ENCODE results near the gene B3GNT9.

Gene B3GNT9

GRCh38 chr16:67114793-67115192 lies 36.0 kb downstream of the B3GNT9 start:
- Histone ChIP-seq H3K27me3 (ENCODE audit: insufficient read depth, low read depth, severe bottlenecking) (no peaks in the 10 kb centered on the region), H3K9me3 (ENCODE audit: severe bottlenecking) (no peaks in the 10 kb centered on the region), H3K36me3 (peaks cover 18% of the 10 kb centered on the region), H3K27ac (no peak overlapping the region), H3K4me3 (ENCODE audit: low read depth, low read length) (no peak overlapping the region)
- TF ChIP-seq CTCF (IDR thresholded peaks at IDR 0.05; ENCODE audit: low read depth, low read length), result no peak
- no peak for DNase-seq

GRCh38 chr16:67112591-67113399 lies 38.0 kb downstream of the B3GNT9 start:
- no peak overlapping the region for H3K4me3 ChIP-seq (ENCODE audit: low read depth, low read length)
- no peak for TF ChIP-seq CTCF (IDR thresholded peaks at IDR 0.05; ENCODE audit: low read depth, low read length)
- peaks cover 18% of the 10 kb centered on the region for H3K36me3 ChIP-seq
- no peak for DNase-seq
- no peak overlapping the region for H3K27ac ChIP-seq
- H3K9me3 ChIP-seq (ENCODE audit: severe bottlenecking), result no peaks in the 10 kb centered on the region
- H3K27me3 ChIP-seq (ENCODE audit: insufficient read depth, low read depth, severe bottlenecking), result no peaks in the 10 kb centered on the region

- Histone ChIP-seq H3K9me3 (ENCODE audit: severe bottlenecking) (no peaks in the 10 kb centered on the region), H3K27ac (no peak overlapping the region), H3K27me3 (ENCODE audit: insufficient read depth, low read depth, severe bottlenecking) (no peaks in the 10 kb centered on the region), H3K4me3 (ENCODE audit: low read depth, low read length) (no peak overlapping the region), H3K36me3 (peaks cover 18% of the 10 kb centered on the region)
- TF ChIP-seq CTCF (IDR thresholded peaks at IDR 0.05; ENCODE audit: low read depth, low read length), result no peak
- no peak for DNase-seq
These were observed 38.8 kb downstream of the B3GNT9 start for GRCh38 chr16:67111951-67112444.

- DNase-seq, result peak; percentile 95
- no peaks in the 10 kb centered on the region for H3K27me3 ChIP-seq (ENCODE audit: insufficient read depth, low read depth, severe bottlenecking)
- H3K9me3 ChIP-seq (ENCODE audit: severe bottlenecking), result no peaks in the 10 kb centered on the region
- H3K27ac ChIP-seq, result peak within 1 kb of the TSS; percentile 74
- no peak for TF ChIP-seq CTCF (IDR thresholded peaks at IDR 0.05; ENCODE audit: low read depth, low read length)
- peak within 1 kb of the TSS; percentile 74 for H3K4me3 ChIP-seq (ENCODE audit: low read depth, low read length)
- H3K36me3 ChIP-seq, result peaks cover 18% of the 10 kb centered on the region
These were observed 41.2 kb downstream of the B3GNT9 start, which contains the start of gene PHAF1 for GRCh38 chr16:67109407-67110135. TSS of gene PHAF1 (plus strand) at chr16:67109941. CDS start at chr16:67110176, 235 bp downstream.

GRCh38 chr16:67108931-67109406 lies 41.8 kb downstream of the B3GNT9 start:
- H3K27ac ChIP-seq, result peak overlapping the region; percentile 74
- TF ChIP-seq CTCF (IDR thresholded peaks at IDR 0.05; ENCODE audit: low read depth, low read length), result no peak

More at GRCh38 chr16:67108931-67109406, 41.8 kb downstream of the B3GNT9 start:
- DNase-seq, result no peak
- Histone ChIP-seq H3K27me3 (ENCODE audit: insufficient read depth, low read depth, severe bottlenecking) (no peaks in the 10 kb centered on the region), H3K36me3 (peaks cover 18% of the 10 kb centered on the region), H3K4me3 (ENCODE audit: low read depth, low read length) (no peak overlapping the region; the same call in 1 of the 2 replicates), H3K9me3 (ENCODE audit: severe bottlenecking) (no peaks in the 10 kb centered on the region)
